ENCODE results near the gene BABAM2. TPM values are rescaled to one million over a fixed set of nuclear protein-coding genes. Genes with fewer than 3 reads are reported as not detected.

BABAM2 gene
- total and polyA plus RNA-seq, 8 donors, result 27.1 to 49.2 (median 28.4) TPM

DNA sequence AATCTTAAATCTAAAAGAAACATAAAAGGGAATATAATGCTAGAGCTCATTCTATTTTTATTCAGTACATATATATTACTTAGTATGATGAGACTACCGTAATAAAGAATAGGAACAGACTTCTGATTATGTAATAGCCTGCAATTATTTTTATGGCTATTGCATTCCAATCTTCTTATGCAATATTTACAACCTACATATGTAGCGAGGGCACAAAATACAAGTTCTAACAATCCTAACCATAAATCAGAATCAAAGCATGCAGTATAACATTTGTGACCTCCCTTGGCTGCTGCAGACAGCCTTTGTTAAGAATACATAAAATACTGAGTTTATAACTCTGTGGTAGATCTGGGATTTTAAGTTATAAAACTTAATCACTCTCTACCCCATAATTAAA is 177.6 kb downstream of the BABAM2 start:
- intact Hi-C loops (cut with DNase I), result no loop called here
- ATAC-seq, result no peak

DNA sequence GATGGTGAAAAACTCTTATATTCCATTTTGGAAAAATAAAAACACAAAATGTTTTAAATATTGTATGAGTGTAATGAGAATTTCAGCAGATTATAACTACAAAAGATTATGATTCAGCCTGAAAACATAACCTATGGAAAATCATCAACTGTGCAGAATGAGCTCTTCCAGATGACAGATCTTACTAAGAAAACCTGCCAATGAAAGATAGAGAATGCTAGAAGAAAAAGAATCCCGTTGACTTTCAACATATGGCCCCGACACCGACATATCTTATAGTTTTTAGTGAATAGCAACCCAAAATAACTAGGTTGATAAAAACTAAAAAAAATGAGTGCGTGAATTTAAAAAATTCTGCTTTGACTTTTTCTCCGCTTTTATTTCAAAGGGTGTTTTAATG is 178.0 kb downstream of the BABAM2 start:
- ATAC-seq, result no peak
- H3K27ac ChIP-seq, result no peak overlapping the region
- DNase-seq, result no peak
- H3K9me3 ChIP-seq, result no peaks in the 10 kb centered on the region
- intact Hi-C loops (cut with DNase I), result no loop called here
- TF ChIP-seq, protein P1, sequence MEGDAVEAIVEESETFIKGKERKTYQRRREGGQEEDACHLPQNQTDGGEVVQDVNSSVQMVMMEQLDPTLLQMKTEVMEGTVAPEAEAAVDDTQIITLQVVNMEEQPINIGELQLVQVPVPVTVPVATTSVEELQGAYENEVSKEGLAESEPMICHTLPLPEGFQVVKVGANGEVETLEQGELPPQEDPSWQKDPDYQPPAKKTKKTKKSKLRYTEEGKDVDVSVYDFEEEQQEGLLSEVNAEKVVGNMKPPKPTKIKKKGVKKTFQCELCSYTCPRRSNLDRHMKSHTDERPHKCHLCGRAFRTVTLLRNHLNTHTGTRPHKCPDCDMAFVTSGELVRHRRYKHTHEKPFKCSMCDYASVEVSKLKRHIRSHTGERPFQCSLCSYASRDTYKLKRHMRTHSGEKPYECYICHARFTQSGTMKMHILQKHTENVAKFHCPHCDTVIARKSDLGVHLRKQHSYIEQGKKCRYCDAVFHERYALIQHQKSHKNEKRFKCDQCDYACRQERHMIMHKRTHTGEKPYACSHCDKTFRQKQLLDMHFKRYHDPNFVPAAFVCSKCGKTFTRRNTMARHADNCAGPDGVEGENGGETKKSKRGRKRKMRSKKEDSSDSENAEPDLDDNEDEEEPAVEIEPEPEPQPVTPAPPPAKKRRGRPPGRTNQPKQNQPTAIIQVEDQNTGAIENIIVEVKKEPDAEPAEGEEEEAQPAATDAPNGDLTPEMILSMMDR (IDR thresholded peaks at IDR 0.05), result no peak
- H3K27me3 ChIP-seq, result no peaks in the 10 kb centered on the region
- H3K4me3 ChIP-seq, result no peak overlapping the region
- no peaks in the 10 kb centered on the region for H3K4me1 ChIP-seq
- no peaks in the 10 kb centered on the region for H3K36me3 ChIP-seq

More for the DNA sequence above, 177.6 kb downstream of the BABAM2 start:
- Histone ChIP-seq H3K4me1 (no peaks in the 10 kb centered on the region), H3K27me3 (no peaks in the 10 kb centered on the region), H3K4me3 (no peak overlapping the region), H3K27ac (no peak overlapping the region), H3K9me3 (no peaks in the 10 kb centered on the region), H3K36me3 (no peaks in the 10 kb centered on the region)
- no peak for DNase-seq
- TF ChIP-seq, protein P1 (IDR thresholded peaks at IDR 0.05), result no peak

DNA sequence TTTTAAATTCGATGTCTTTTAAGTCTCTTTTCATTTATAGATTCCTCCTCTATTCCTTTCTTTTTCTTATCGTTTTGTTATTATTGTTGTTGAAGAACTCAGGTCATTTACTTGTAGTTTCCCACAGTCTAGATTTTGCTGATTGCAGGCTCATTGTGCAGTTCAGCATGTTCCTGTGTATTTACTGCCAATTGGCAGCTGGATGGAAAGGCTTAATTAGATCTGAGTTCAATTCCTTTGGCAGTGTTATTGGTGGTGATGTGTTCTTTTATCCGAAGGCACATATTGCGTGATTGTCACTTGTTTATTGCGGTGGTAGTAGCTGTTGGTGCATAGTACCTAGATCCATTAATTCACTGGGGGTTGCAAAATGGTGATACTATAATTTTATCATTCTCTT is 180.7 kb downstream of the BABAM2 start:
- Histone ChIP-seq H3K4me3 (no peak overlapping the region), H3K4me1 (no peaks in the 10 kb centered on the region), H3K36me3 (no peaks in the 10 kb centered on the region), H3K27me3 (no peaks in the 10 kb centered on the region), H3K27ac (no peak overlapping the region), H3K9me3 (no peaks in the 10 kb centered on the region)
- DNase-seq, result no peak
- intact Hi-C loops (cut with DNase I), result no loop called here
- TF ChIP-seq, protein P1 (IDR thresholded peaks at IDR 0.05), result no peak
- no peak for ATAC-seq

DNA sequence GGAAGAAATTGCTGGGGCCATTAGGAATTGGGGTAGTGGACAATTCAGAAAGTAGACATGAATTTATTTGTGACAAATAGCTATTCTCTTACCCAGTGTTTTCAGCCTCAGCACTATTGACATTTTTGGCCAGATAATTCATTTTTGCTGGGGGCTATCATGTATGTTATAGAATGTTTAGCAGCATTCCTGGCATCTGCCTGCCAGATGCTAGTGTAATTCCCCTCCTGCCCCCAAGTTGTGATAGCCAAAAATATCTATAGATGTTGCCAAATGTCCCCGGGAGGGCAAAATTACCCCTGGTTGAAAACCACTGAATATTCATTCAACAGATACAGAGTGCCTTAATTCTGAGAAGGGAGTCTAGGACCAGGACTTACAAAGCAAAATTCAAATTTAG is 183.6 kb downstream of the BABAM2 start:
- Histone ChIP-seq H3K4me1 (no peaks in the 10 kb centered on the region), H3K27me3 (no peaks in the 10 kb centered on the region), H3K4me3 (no peak overlapping the region), H3K9me3 (no peaks in the 10 kb centered on the region), H3K27ac (no peak overlapping the region), H3K36me3 (no peaks in the 10 kb centered on the region)
- ATAC-seq (no peak), DNase-seq (no peak)
- intact Hi-C loops (cut with DNase I), result no loop called here
- TF ChIP-seq, protein P1 (IDR thresholded peaks at IDR 0.05), result no peak

DNA sequence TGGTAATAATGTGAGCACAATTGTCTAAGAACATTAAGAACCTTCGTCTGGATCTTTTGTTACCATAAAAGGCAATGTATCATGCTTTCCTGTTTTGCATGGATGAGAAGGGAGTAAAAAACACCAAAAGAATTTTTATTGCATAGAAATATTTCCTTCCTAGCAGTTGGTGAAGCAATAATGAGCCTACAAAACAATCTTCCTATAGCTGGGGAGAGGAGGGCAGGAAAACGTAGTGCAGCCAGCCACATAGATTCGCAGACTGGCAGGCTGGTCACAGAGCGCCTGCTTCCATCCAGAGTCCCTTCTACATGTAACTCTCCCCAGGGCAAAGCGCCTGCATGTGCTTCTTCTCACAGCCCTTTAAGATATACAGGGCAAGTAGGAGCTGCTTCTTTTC is 190.4 kb downstream of the BABAM2 start:
- H3K4me1 ChIP-seq, result peaks cover 5 to 10% of the 10 kb centered on the region in 2 donors
- H3K27ac ChIP-seq, result no peak overlapping the region
- H3K27me3 ChIP-seq, result no peaks in the 10 kb centered on the region
- no peaks in the 10 kb centered on the region for H3K9me3 ChIP-seq
- DNase-seq (no peak), ATAC-seq (no peak)
- TF ChIP-seq, protein P1 (IDR thresholded peaks at IDR 0.05), result no peak
- intact Hi-C loops (cut with DNase I), result no loop called here
- H3K4me3 ChIP-seq, result no peak overlapping the region
- H3K36me3 ChIP-seq, result no peaks in the 10 kb centered on the region

Data from left lung (tissue), 10 donors.